Breast epithelium (tissue), 4 donors: Measurements from ENCODE around the gene NOS1AP. TPM values are rescaled to one million over a fixed set of nuclear protein-coding genes. Genes with fewer than 3 reads are reported as not detected.

Source experiments
- DNase-seq, 2 donors: peaks; one replicate each; pipeline ENCODE4 v3.0.0-alpha.2; 2019; ENCODE audit warnings: low spot score in 2 of 2
- H3K27ac ChIP-seq, 2 donors: fragments of 200-600 bp; sonication (generic) in 1 of 2; one replicate each; pipeline ENCODE4 v1.5.1; 2016 to 2019; ENCODE audit warnings: mild to moderate bottlenecking in 1 of 2
- H3K27me3 ChIP-seq, 2 donors: fragments of 200-600 bp; sonication (generic) in 1 of 2; one replicate each; pipeline versions ENCODE4 v1.5.1 to v1.6.0; 2017 to 2019; ENCODE audit warnings: control low read depth in 1 of 2, mild to moderate bottlenecking in 1 of 2
- H3K36me3 ChIP-seq: fragments of 200-600 bp; one replicate; pipeline ENCODE4 v1.5.1; 2019
- H3K4me1 ChIP-seq, 2 donors: fragments of 200-600 bp; sonication (generic); one replicate each; pipeline ENCODE4 v1.5.1; 2016 to 2019; ENCODE audit warnings: control low read depth in 1 of 2
- H3K4me3 ChIP-seq, 3 donors: fragments of 200-600 bp; sonication (generic); 1 replicate in 2 of 3; 2 replicates in 1 of 3; pipeline ENCODE4 v1.5.1; 2016 to 2019; ENCODE audit warnings: mild to moderate bottlenecking in 3 of 3, moderate library complexity in 2 of 3
- H3K9me3 ChIP-seq, 2 donors: fragments of 200-600 bp; sonication (generic) in 1 of 2; one replicate each; pipeline ENCODE4 v1.5.1; 2016 to 2019; ENCODE audit warnings: control low read depth in 1 of 2
- CTCF ChIP-seq, 3 donors: fragments of 450-650 bp; IDR thresholded peaks; one replicate each; pipeline ENCODE4 v1.5.1; 2016 to 2017; ENCODE audit warnings: antibody characterized with exemption in 3 of 3, mild to moderate bottlenecking in 3 of 3, moderate library complexity in 3 of 3
- POLR2A ChIP-seq: fragments of 450-650 bp; IDR thresholded peaks from one replicate; pipeline ENCODE4 v1.6.1; 2016; ENCODE audit warnings: antibody characterized with exemption, mild to moderate bottlenecking, moderate library complexity
- POLR2AphosphoS5 ChIP-seq, 3 donors: sonication (generic); formaldehyde crosslinking; IDR thresholded peaks; one replicate each; pipeline ENCODE4 v1.6.1; 2017; ENCODE audit warnings: antibody characterized with exemption in 3 of 3
- intact Hi-C: fragments of 100-400 bp; cut with DNase I; formaldehyde crosslinking; loops from one replicate; pipeline ENCODE4 v1.15.1; 2023; ENCODE audit warnings: low total_unique reads
- total RNA-seq, 3 donors: library from RNA; depleted of rRNA; stranded (reverse); fragments of >200 nt; gene quantifications; one replicate each; pipeline ENCODE4 v1.1.0, GENCODE V29; 2016

Gene NOS1AP
- total RNA-seq, 3 donors from 2014 or later = 2.2 to 17.6 (median 11.8) TPM

GRCh38 chr1:162210196-162210595 is 140.7 kb downstream of the NOS1AP start:
- no peak for DNase-seq
- TF ChIP-seq POLR2AphosphoS5 (IDR thresholded peaks at IDR 0.05) (no peak), POLR2A (no peak), CTCF (IDR thresholded peaks at IDR 0.05) (no peak)
- Histone ChIP-seq H3K4me3 (no peak overlapping the region), H3K27me3 (no peaks in the 10 kb centered on the region), H3K36me3 (no peaks in the 10 kb centered on the region), H3K9me3 (no peaks in the 10 kb centered on the region), H3K27ac (no peak overlapping the region), H3K4me1 (peaks cover 0 to 27% of the 10 kb centered on the region in 2 donors)
- intact Hi-C loops = no loop called here

GRCh38 chr1:162212713-162213112 is 143.2 kb downstream of the NOS1AP start:
- TF ChIP-seq CTCF (IDR thresholded peaks at IDR 0.05) (no peak), POLR2AphosphoS5 (IDR thresholded peaks at IDR 0.05) (no peak)
- Histone ChIP-seq H3K4me1 (peaks cover 0 to 23% of the 10 kb centered on the region in 2 donors), H3K27me3 (no peaks in the 10 kb centered on the region), H3K27ac (peak overlapping the region; percentile 73 to 83), H3K4me3 (no peak overlapping the region), H3K9me3 (no peaks in the 10 kb centered on the region), H3K36me3 (no peaks in the 10 kb centered on the region)
- no peak for DNase-seq
- intact Hi-C loops = no loop called here

- peak; percentile 82 to 95 for DNase-seq
- Histone ChIP-seq H3K27me3 (no peaks in the 10 kb centered on the region), H3K36me3 (no peaks in the 10 kb centered on the region), H3K4me1 (peaks cover 0 to 26% of the 10 kb centered on the region in 2 donors), H3K9me3 (no peaks in the 10 kb centered on the region), H3K4me3 (peak overlapping the region in 1 of 3 donors; percentile 4), H3K27ac (peak overlapping the region; percentile 73 to 83)
- no peak for TF ChIP-seq POLR2A
- peak; percentile 28 to 65 (median 31) for TF ChIP-seq POLR2AphosphoS5 (IDR thresholded peaks at IDR 0.05)
- intact Hi-C loops = no loop called here
Observed at GRCh38 chr1:162213281-162213912, 143.9 kb downstream of the NOS1AP start.

- DNase-seq = no peak
- Histone ChIP-seq H3K4me1 (peaks cover 0 to 26% of the 10 kb centered on the region in 2 donors), H3K9me3 (no peaks in the 10 kb centered on the region), H3K36me3 (no peaks in the 10 kb centered on the region), H3K27ac (peak overlapping the region; percentile 46 to 73), H3K4me3 (no peak overlapping the region), H3K27me3 (no peaks in the 10 kb centered on the region)
- TF ChIP-seq POLR2AphosphoS5 (IDR thresholded peaks at IDR 0.05) (no peak), CTCF (IDR thresholded peaks at IDR 0.05) (no peak), POLR2A (no peak)
- intact Hi-C loops = no loop called here
Observed at GRCh38 chr1:162214202-162214601, 144.7 kb downstream of the NOS1AP start.

GRCh38 chr1:162215902-162216301 is 146.4 kb downstream of the NOS1AP start:
- Histone ChIP-seq H3K4me1 (peaks cover 0 to 26% of the 10 kb centered on the region in 2 donors), H3K9me3 (no peaks in the 10 kb centered on the region), H3K27me3 (no peaks in the 10 kb centered on the region), H3K4me3 (no peak overlapping the region), H3K27ac (peak overlapping the region; percentile 57 to 73), H3K36me3 (no peaks in the 10 kb centered on the region)
- intact Hi-C loops = no loop called here
- TF ChIP-seq CTCF (IDR thresholded peaks at IDR 0.05) = no peak
- no peak for TF ChIP-seq POLR2A
- TF ChIP-seq POLR2AphosphoS5 (IDR thresholded peaks at IDR 0.05) = no peak
- no peak for DNase-seq
